ENCODE results near the gene GPR65.

- TF ChIP-seq FOXM1 (IDR thresholded peaks at IDR 0.05; ENCODE audit: low read depth) (no peak), CTCF (IDR thresholded peaks at IDR 0.05) (no peak), GABPA (IDR thresholded peaks at IDR 0.05; ENCODE audit: low read depth) (no peak), SIN3A (IDR thresholded peaks at IDR 0.05; ENCODE audit: borderline replicate concordance, low read depth, low read length) (no peak)
Measured at GRCh38 chr14:88025313-88025712, 20.4 kb downstream of the GPR65 start.
